NT2/D1 (cell line): ENCODE data around the gene HAGH.

Experiments
- SUZ12 ChIP-seq: IDR thresholded peaks from 2 replicates; pipeline ENCODE4 v1.6.1; 2011; ENCODE audit not compliant: insufficient read length, insufficient read depth; ENCODE audit errors: extremely low read depth
- YY1 ChIP-seq: IDR thresholded peaks from 2 replicates; pipeline ENCODE4 v1.6.1; 2011; ENCODE audit not compliant: insufficient read length, insufficient read depth

DNA sequence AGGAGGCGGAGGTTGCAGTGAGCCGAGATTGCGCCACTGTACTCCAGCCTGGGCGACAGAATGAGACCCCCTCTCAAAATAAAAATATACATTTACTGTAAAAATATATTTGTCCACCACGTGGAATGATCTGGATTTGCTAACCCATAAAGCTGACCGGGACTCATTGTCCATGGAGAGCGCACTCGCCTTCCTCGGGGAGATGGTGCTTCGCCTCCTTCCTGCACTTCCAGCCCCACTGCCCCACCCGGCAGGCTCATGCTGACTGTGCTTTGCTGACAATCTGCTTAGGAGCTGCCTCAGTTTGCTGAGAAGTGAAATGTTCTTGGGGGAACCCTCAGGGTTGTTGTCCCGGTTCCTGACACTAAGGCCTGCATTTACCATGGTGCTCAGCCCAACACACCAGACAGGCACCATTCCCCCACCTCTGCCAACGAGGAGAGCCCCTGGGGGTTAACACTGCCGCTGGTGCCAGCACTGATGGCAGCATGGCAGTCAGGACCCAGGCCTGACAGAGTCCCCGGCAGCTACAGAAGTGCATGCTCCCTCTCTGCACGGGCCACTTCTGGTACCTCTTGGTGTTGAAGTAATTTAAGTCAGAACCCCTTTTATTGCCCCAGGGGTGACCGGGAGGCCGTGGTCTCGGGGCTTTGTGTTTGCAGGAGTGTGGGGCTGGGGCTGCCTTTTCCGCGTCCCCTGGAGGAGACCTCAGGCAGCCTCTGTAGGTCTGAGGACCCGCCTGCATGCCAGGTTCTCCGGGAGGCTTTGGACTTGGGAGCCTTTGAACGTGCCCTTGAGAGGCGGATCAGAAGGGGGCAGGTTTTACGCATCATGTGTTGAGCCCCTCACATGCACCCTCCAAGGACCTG is 41.4 kb downstream of the HAGH start:
- TF ChIP-seq SUZ12, result no peak
- TF ChIP-seq YY1, result no peak
